Psoas muscle (tissue), 8 donors: ENCODE measurements around the gene VPS37B. TPM values are rescaled to one million over a fixed set of nuclear protein-coding genes. Genes with fewer than 3 reads are reported as not detected.

Experiments used
- ATAC-seq, 4 donors: fragments of 200-7000 bp; cut with Tn5 transposase; one replicate each; pipeline ENCODE4 v1.9.1; 2020; ENCODE audit warnings: moderate library complexity in 3 of 4, mild to moderate bottlenecking in 2 of 4
- DNase-seq, 2 donors: peaks; one replicate each; pipeline ENCODE4 v3.0.0-alpha.2; 2020
- H3K27ac ChIP-seq: fragments of 200-600 bp; one replicate; pipeline ENCODE4 v1.8.0; 2022
- H3K27me3 ChIP-seq, 3 donors: fragments of 200-600 bp in 1 of 3; one replicate each; pipeline versions ENCODE4 v1.6.1 to v1.8.0; 2013 to 2022; ENCODE audit warnings: low read length in 2 of 3, mild to moderate bottlenecking in 2 of 3, moderate library complexity in 1 of 3; ENCODE audit not compliant: insufficient read depth in 3 of 3
- H3K36me3 ChIP-seq, 2 donors: fragments of 200-600 bp in 1 of 2; one replicate each; pipeline versions ENCODE4 v1.6.1 to v1.8.0; 2013 to 2022; ENCODE audit warnings: low read depth in 1 of 2, mild to moderate bottlenecking in 1 of 2, moderate library complexity in 1 of 2; ENCODE audit not compliant: insufficient read depth in 1 of 2
- H3K4me1 ChIP-seq: fragments of 200-600 bp; one replicate; pipeline ENCODE4 v1.8.0; 2022
- H3K4me3 ChIP-seq: fragments of 200-600 bp; one replicate; pipeline ENCODE4 v1.8.0; 2022; ENCODE audit warnings: mild to moderate bottlenecking
- H3K9me3 ChIP-seq: fragments of 200-600 bp; one replicate; pipeline ENCODE4 v1.8.0; 2022
- CTCF ChIP-seq: fragments of 200-600 bp; IDR thresholded peaks from one replicate; pipeline ENCODE4 v1.8.0; 2022; ENCODE audit warnings: antibody characterized with exemption
- WGBS, 3 donors: extraction: QIAGEN DNeasy Blood & Tissue Kit; methylation state at CpG; one replicate each; pipeline versions ENCODE4 v1.1.6 to v1.1.7; 2013; 5-methylcytosine and 5-hydroxymethylcytosine counted together
- intact Hi-C, 2 donors: fragments of 100-400 bp; cut with DNase I; formaldehyde crosslinking; loops; one replicate each; pipeline versions ENCODE4 v1.11.0 to v1.14.2; 2022
- polyA plus RNA-seq, 3 donors: library from polyadenylated mRNA; stranded (reverse); fragments of 200-250 nt; gene quantifications; one replicate each; pipeline ENCODE4 v1.2.3, GENCODE V29; 2013
- total RNA-seq, 4 donors: library from RNA; stranded (reverse); fragmentation: NEBNext Ultra II Directional in 2 of 4; extraction: Animal tissue kit (Norgen Biotek cat#: 25700) in 2 of 4; gene quantifications; one replicate each; pipeline versions ENCODE4 v1.2.1 to v1.2.4, GENCODE V29; 2021 to 2023
- donor health status: healthy with polysubstance abuse.
- donor health status: DM: no; HTN: no; CAD: no; lungs with moderate emphysema.
- donor health status: Bipolar disorder and iron deficiency.
- donor health status: healthy.
- donor health status: DM: yes; HTN: yes; CAD: no.
- donor health status: DM: no; HTN: no; CAD: no.
- donor health status: DM: no; HTN: no; CAD: no.
- donor health status: DM: yes; HTN: yes; CAD: no.

Gene VPS37B
- total and polyA plus RNA-seq, 7 donors: 3.2 to 11.1 (median 8.9) TPM

DNA sequence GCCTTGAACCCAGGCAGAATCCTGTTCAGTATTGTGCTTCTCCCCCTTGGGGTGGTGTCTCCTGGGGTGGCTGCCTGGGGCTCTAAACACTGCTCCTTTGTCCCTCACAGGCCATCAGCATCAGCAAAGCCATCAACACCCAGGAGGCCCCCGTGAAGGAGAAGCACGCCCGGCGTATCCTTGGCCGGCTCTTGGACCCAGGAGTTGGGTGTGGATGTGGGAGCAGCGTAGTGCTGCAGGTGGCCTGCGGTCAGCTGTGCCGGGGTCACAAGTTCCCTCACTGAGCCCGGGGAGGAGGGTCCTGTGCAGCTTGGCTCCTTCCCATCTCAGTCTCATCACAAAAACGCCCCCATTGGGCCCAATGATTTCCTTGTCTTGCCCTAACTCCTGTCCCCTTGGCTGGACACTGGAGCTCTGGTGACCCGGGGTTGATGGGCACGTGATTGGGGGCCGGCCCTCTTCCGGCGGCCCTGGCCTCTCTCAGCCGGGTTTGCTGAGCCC, 48.0 kb downstream of the VPS37B start:
- no peak for TF ChIP-seq CTCF
- ATAC-seq (no peak), DNase-seq (peak in 1 of 2 donors; percentile 29)
- Histone ChIP-seq H3K27me3 (no peaks in the 10 kb centered on the region), H3K4me1 (no peaks in the 10 kb centered on the region), H3K27ac (no peak overlapping the region), H3K9me3 (no peaks in the 10 kb centered on the region), H3K4me3 (no peak overlapping the region), H3K36me3 (no peaks in the 10 kb centered on the region)
- intact Hi-C loops: no loop called here
- WGBS, 3 donors: 88 to 90% (median 88%) methylated on average over 11 to 16 of the region's 16 CpGs

GRCh38 chr12:122847516-122847836, 48.4 kb downstream of the VPS37B start:
- Histone ChIP-seq H3K9me3 (no peaks in the 10 kb centered on the region), H3K27me3 (no peaks in the 10 kb centered on the region), H3K36me3 (no peaks in the 10 kb centered on the region), H3K4me1 (no peaks in the 10 kb centered on the region), H3K4me3 (no peak overlapping the region), H3K27ac (no peak overlapping the region)
- 86 to 93% (median 87%) methylated on average over 4 to 5 of the region's 5 CpGs for WGBS, 3 donors
- ATAC-seq: no peak
- TF ChIP-seq CTCF: no peak
- peak in 1 of 2 donors; percentile 26 for DNase-seq
- intact Hi-C loops: no loop called here

DNA sequence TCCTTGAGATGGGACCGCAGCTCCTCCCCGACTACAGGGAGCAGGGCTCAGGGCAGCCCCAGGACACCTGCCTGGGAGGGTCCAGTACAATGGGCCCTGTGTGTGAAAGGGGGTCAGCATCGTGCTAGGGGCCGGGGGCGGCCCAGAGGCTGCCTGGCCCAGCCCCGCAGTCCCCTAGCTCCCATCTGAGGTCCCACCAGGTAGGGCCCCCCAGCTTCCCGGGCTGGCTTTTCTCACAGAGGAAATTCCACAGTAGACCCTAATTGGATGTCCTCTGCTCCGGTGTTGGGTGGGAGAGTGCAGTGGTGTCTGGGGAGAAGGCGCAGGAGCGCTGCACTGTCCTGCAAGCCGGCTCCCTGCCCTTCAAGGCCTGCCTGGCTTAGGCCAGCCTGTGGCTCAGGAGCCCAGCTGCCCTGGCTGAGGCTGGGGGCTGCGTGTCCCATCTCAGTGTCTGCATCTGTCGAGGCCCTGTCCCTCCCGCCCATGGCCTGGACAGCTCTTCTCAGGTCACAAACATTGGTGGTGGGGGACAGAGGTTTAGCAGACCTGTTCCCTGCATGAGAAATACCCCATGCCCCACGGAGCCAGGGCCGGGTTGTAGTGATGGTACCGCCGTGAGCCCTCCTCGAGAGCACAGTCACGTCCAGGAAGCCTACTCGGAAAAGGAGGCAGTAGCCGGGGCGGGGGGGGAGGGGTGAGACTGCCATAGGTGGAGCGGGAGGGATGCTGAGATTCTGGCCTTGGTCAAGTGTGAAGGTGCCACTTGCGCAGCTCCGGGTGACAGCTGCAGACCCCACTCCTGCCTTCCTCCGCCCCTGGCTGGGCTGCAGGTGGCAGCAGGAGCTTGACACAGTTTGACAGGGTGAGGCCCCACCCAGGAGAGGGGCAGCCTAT, 49.1 kb downstream of the VPS37B start:
- DNase-seq: peak in 1 of 2 donors; percentile 39
- no peaks in the 10 kb centered on the region for H3K36me3 ChIP-seq
- no peaks in the 10 kb centered on the region for H3K9me3 ChIP-seq
- H3K4me3 ChIP-seq: no peak overlapping the region
- no peak overlapping the region for H3K27ac ChIP-seq
- intact Hi-C loops: no loop called here
- no peaks in the 10 kb centered on the region for H3K4me1 ChIP-seq
- no peaks in the 10 kb centered on the region for H3K27me3 ChIP-seq
- ATAC-seq: no peak
- TF ChIP-seq CTCF: no peak
- 87 to 90% (median 90%) methylated on average over 22 to 27 of the region's 27 CpGs for WGBS, 3 donors

DNA sequence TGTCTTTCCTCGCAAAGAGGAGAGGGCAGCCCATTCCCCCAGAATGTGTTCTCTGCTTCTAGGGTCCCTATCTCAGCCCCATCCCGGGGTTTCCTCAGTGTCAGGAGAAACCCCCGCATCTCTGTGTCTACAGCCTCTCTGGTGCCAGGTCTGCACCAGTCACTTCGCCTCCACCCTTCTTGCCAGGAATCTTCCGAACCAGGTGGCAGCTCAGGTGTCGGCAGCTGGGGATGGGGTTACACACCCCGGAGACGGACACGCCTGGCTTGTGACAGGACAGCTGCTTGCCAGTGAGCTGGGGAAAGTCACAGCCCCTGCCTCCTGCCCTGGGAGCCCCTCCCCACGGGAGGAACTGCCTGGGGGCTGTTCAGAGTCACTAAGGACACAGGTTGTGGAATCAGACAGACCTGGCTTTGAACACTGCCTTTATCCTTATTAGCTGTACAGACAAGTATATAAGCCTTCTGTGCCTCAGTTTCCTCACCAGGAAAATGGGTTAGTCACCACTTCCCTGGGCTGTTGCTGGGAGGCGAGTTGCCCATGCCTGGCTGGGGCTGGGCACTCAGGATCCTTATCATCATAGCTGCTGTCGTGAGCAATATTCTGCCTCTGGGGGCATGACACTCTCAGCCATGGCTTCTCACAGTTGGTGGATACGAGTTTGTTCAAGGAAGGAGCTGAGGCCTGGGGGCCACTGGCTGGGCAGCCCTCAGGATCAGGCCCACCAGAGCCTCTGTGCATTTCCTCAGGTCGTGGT, 49.9 kb downstream of the VPS37B start:
- TF ChIP-seq CTCF: no peak
- no peak overlapping the region for H3K4me3 ChIP-seq
- ATAC-seq: peak in 1 of 4 donors; percentile 27
- WGBS, 3 donors: 54 to 67% (median 61%) methylated on average over 13 to 14 of the region's 14 CpGs
- peak in 1 of 2 donors; percentile 48 for DNase-seq
- no peak overlapping the region for H3K27ac ChIP-seq
- no peaks in the 10 kb centered on the region for H3K27me3 ChIP-seq
- peaks cover 4% of the 10 kb centered on the region for H3K4me1 ChIP-seq
- intact Hi-C loops: no loop called here
- H3K36me3 ChIP-seq: no peaks in the 10 kb centered on the region
- H3K9me3 ChIP-seq: no peaks in the 10 kb centered on the region
